Cardiac muscle cell (in vitro differentiated cells and primary cell): ENCODE results near the gene CLCN4. TPM values are rescaled to one million over a fixed set of nuclear protein-coding genes. Genes with fewer than 3 reads are reported as not detected.

Source experiments
- DNase-seq, 2 donors: peaks; one replicate each; pipeline versions ENCODE4 v3.0.0 to v3.0.0-alpha.2; 2010 to 2017; ENCODE audit warnings: low read depth in 1 of 2, low spot score in 1 of 2
- H3K27ac ChIP-seq: fragments of 200-600 bp; sonication (generic); 2 replicates; pipeline ENCODE4 v1.5.1; 2016
- H3K27me3 ChIP-seq: fragments of 200-600 bp; sonication (generic); 2 replicates; pipeline ENCODE4 v1.6.0; 2016; ENCODE audit warnings: control low read depth
- H3K36me3 ChIP-seq: fragments of 200-600 bp; sonication (generic); 2 replicates; pipeline ENCODE4 v1.5.1; 2016; ENCODE audit warnings: control low read depth
- H3K4me1 ChIP-seq: fragments of 200-600 bp; sonication (generic); 2 replicates; pipeline ENCODE4 v1.8.1; 2017; ENCODE audit warnings: low read depth, mild to moderate bottlenecking, mixed run types
- H3K4me3 ChIP-seq: fragments of 200-600 bp; sonication (generic); 2 replicates; pipeline ENCODE4 v1.5.1; 2016; ENCODE audit warnings: mild to moderate bottlenecking
- H3K9me3 ChIP-seq: fragments of 200-600 bp; sonication (generic); 2 replicates; pipeline ENCODE4 v1.5.1; 2017; ENCODE audit warnings: low read depth, mild to moderate bottlenecking, control low read depth
- polyA plus RNA-seq: library from polyadenylated mRNA; unstranded; fragments of >200 nt; fragmentation: Nextera tagmentation; extraction: Ambion mirVana; gene quantifications from 2 replicates; pipeline ENCODE4 v1.2.1, GENCODE V29; 2016
- total RNA-seq: library from RNA; depleted of rRNA; stranded (reverse); fragments of >200 nt; gene quantifications from 2 replicates; pipeline ENCODE4 v1.2.3, GENCODE V29; 2016
- TF ChIP-seq, protein P1 (sequence below): IDR thresholded peaks from 2 replicates; pipeline ENCODE4 v1.5.1; 2012; ENCODE audit warnings: low read depth, mild to moderate bottlenecking, low read length

The CLCN4 gene
- total and polyA plus RNA-seq, 2 experiments from 2014 or later, result 7.8 to 15.2 TPM

DNA sequence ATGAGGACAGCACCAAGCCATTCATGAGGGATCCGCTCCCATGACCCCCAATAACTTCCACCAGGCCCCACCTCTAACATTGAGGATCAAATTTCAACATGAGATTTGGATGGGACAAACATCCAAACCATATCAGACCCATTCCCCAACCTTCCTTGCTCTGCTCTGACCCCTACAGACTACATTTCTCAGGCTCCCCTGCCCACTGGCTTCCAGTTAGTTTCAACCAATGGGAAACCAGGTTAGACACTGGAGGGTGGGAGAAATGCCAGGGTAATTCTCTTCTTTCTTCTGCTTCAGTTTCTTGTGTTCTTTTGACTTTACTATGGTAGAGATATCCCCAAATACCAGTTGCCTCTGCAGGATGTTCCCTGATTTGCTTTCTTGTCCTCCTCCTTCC lies 125.7 kb downstream of the CLCN4 start:
- no peaks in the 10 kb centered on the region for H3K4me1 ChIP-seq
- H3K4me3 ChIP-seq, result no peak overlapping the region
- no peaks in the 10 kb centered on the region for H3K36me3 ChIP-seq
- TF ChIP-seq, protein P1, sequence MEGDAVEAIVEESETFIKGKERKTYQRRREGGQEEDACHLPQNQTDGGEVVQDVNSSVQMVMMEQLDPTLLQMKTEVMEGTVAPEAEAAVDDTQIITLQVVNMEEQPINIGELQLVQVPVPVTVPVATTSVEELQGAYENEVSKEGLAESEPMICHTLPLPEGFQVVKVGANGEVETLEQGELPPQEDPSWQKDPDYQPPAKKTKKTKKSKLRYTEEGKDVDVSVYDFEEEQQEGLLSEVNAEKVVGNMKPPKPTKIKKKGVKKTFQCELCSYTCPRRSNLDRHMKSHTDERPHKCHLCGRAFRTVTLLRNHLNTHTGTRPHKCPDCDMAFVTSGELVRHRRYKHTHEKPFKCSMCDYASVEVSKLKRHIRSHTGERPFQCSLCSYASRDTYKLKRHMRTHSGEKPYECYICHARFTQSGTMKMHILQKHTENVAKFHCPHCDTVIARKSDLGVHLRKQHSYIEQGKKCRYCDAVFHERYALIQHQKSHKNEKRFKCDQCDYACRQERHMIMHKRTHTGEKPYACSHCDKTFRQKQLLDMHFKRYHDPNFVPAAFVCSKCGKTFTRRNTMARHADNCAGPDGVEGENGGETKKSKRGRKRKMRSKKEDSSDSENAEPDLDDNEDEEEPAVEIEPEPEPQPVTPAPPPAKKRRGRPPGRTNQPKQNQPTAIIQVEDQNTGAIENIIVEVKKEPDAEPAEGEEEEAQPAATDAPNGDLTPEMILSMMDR, result no peak
- H3K9me3 ChIP-seq, result no peaks in the 10 kb centered on the region
- DNase-seq, result no peak
- H3K27me3 ChIP-seq, result no peaks in the 10 kb centered on the region
- no peak overlapping the region for H3K27ac ChIP-seq

DNA sequence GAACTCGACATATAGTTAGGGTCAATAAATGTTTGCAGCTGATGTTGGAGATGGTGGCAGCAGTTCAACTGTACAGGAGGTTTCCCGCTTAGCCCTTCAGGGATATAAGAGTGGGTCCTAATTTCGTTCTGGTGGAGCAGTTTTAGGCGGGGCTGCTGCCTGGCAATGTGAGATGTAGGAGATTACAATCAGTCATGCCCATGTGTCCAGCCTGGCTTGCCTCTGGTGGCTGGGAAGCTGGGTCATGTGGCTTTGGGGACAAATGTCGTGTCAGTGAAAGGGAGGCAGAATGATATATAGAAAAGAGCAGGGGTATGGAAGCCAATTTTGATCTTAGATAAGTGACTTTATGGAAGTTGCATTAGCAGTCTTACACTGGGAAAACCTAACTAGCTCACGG lies 129.4 kb downstream of the CLCN4 start:
- no peak overlapping the region for H3K4me3 ChIP-seq
- H3K27ac ChIP-seq, result no peak overlapping the region
- H3K36me3 ChIP-seq, result no peaks in the 10 kb centered on the region
- H3K4me1 ChIP-seq, result no peaks in the 10 kb centered on the region
- H3K9me3 ChIP-seq, result no peaks in the 10 kb centered on the region
- no peaks in the 10 kb centered on the region for H3K27me3 ChIP-seq
- TF ChIP-seq, protein P1, result no peak
- no peak for DNase-seq

Other genes with a start within 250 kb of the CLCN4 start
- gene CLDN34, start 189.6 kb upstream of the CLCN4 start, total RNA-seq, result 0.14 TPM in 1 of 2 replicates, not detected in the other
- not detected in 2 replicates for gene CLDN34, start 189.6 kb upstream of the CLCN4 start, polyA plus RNA-seq